Measurements from ENCODE around the gene FGD5. TPM values are rescaled to one million over a fixed set of nuclear protein-coding genes. Genes with fewer than 3 reads are reported as not detected.

Gene FGD5
- total RNA-seq, 1 donor from 2014 or later, result 0.22 TPM

DNA sequence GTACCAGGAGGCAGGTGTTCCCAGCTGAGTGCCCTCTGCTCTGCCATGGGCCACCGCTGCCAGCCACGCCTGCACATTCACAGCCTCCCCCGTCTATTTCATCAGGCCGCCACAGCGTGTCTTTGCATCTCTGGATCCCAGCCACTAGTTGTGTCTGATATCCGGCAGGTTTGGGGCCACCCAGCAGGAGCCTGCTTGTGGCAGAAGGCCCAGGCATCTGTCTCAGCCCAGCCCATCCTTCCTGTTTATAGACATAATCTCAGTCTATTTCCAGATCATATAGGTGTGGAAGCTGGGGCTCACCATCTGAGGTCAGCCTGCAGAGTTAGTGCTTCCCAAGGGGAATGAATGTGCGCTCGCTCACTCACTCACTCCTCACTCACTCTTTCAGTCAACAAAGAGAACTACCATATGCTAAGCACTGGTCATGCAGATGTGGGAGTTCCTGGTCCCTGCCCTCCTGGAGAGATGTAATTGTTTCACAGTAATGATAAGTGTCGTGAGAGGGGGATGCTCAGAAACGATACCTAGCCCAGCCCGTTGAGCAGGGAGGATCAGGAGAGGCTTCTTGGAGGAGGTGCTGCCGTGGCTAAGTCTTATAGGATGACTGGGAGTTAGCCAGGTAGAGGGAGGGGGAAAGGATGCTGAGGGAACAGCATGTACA, 60.6 kb downstream of the FGD5 start:
- no peak overlapping the region for H3K27ac Mint-ChIP-seq (ENCODE audit: unreplicated experiment)
- DNase-seq (ENCODE audit: low spot score), result no peak

DNA sequence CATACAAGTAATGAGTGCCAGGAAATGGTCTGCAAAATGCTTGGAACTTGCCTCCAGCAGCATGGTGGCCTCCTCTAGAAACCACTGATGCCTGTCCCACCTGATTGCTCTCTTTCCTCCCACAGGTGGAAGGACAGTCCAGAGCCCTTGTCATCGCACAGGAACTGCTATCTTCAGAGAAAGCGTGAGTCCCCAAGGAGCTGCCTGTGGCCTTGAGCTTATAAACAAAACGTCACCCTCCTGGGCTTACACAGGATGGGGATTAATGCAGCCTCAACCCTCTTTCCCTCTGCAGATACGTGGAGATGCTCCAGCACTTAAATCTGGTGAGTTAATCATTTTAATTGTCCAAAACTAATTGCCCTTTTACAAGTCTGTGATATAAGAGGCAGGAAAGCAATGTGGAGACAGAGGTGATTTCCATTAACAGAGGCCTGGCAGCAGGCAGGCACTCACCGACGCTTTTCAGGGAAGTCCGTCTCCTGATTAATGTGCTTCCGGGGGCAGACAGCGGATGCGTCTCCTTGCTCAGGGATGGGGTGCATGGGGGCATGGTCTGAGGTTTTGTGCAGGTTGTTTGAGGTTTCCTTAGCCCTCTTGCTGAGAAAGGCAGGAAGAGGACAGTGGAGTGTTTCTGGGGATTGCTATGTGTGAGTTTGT, 61.8 kb downstream of the FGD5 start:
- TF ChIP-seq CTCF (IDR thresholded peaks at IDR 0.05), result no peak
- DNase-seq (ENCODE audit: low spot score), result no peak
- Mint-ChIP-seq H3K9me3 (ENCODE audit: low read depth) (no peaks in the 10 kb centered on the region), H3K4me1 (ENCODE audit: low read depth) (no peaks in the 10 kb centered on the region), H3K27me3 (ENCODE audit: low read depth) (peaks cover 30% of the 10 kb centered on the region), H3K4me3 (ENCODE audit: unreplicated experiment) (no peak overlapping the region), H3K27ac (ENCODE audit: unreplicated experiment) (no peak overlapping the region), H3K36me3 (ENCODE audit: low read depth) (no peaks in the 10 kb centered on the region)

More for the DNA sequence above, 60.6 kb downstream of the FGD5 start:
- Mint-ChIP-seq H3K27me3 (ENCODE audit: low read depth) (peaks cover 30% of the 10 kb centered on the region), H3K9me3 (ENCODE audit: low read depth) (no peaks in the 10 kb centered on the region), H3K4me3 (ENCODE audit: unreplicated experiment) (no peak overlapping the region), H3K36me3 (ENCODE audit: low read depth) (no peaks in the 10 kb centered on the region), H3K4me1 (ENCODE audit: low read depth) (no peaks in the 10 kb centered on the region)
- no peak for TF ChIP-seq CTCF (IDR thresholded peaks at IDR 0.05)

DNA sequence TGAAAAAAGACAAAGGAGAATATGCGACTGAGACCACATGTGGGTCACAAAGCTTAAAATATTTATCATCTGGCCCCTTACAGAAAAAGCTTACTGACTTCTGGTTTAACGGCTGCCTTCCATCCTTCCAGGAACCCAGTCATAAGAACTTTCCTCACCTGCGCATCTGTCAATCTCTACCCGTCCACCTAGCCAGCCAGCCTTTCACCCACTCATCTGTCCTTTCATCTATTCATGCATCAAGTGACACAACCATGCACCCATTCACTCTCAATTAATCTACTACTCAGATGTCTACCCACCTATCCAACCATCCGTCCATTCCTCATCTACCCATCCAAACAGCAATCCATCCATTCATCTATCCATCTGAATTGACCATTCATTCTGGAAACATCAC, 64.5 kb downstream of the FGD5 start:
- no peak overlapping the region for H3K27ac Mint-ChIP-seq (ENCODE audit: unreplicated experiment)
- DNase-seq (ENCODE audit: low spot score), result no peak
- peaks cover 43% of the 10 kb centered on the region for H3K27me3 Mint-ChIP-seq (ENCODE audit: low read depth)
- H3K4me1 Mint-ChIP-seq (ENCODE audit: low read depth), result no peaks in the 10 kb centered on the region
- H3K36me3 Mint-ChIP-seq (ENCODE audit: low read depth), result no peaks in the 10 kb centered on the region
- H3K9me3 Mint-ChIP-seq (ENCODE audit: low read depth), result no peaks in the 10 kb centered on the region
- no peak for TF ChIP-seq CTCF (IDR thresholded peaks at IDR 0.05)
- no peak overlapping the region for H3K4me3 Mint-ChIP-seq (ENCODE audit: unreplicated experiment)

DNA sequence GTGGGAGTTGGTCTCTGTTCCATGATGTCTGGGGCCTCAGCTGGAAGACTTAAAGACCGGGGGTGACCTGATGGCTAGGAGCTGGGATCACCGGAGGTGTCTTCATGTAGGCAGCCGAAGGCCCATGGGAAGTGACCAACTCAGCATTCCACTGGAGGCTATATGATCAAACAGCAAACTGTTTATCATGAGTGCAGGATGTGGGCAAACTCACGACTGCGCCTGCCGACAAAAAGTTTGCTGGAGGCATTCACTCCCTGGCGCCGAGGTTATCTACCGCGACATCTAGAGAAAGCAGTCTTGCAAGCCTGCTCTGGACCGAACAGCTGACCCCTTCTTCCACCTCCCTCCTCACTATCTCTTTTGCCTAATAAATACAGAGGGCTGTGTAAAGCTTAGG, 65.9 kb downstream of the FGD5 start:
- no peaks in the 10 kb centered on the region for H3K36me3 Mint-ChIP-seq (ENCODE audit: low read depth)

DNA sequence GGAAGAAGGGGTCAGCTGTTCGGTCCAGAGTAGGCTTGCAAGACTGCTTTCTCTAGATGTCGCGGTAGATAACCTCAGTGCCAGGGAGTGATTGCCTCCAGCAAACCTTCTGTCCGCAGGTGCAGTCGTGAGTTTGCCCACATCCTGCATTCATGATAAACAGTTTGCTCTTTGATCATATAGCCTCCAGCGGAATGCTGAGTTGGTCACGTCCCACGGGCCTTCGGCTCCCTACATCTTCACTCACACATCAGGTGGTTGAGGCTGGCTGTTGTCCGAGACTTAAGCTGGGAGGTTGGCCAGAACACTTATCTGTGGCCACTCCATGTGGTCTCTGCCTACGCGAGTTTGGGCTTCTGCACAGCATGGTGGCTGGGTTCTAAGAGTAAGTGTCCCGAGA, 66.5 kb downstream of the FGD5 start:
- Mint-ChIP-seq H3K27ac (ENCODE audit: unreplicated experiment) (no peak overlapping the region), H3K27me3 (ENCODE audit: low read depth) (peaks cover 53% of the 10 kb centered on the region), H3K9me3 (ENCODE audit: low read depth) (no peaks in the 10 kb centered on the region), H3K4me1 (ENCODE audit: low read depth) (no peaks in the 10 kb centered on the region), H3K36me3 (ENCODE audit: low read depth) (no peaks in the 10 kb centered on the region), H3K4me3 (ENCODE audit: unreplicated experiment) (no peak overlapping the region)
- TF ChIP-seq CTCF (IDR thresholded peaks at IDR 0.05), result no peak
- DNase-seq (ENCODE audit: low spot score), result no peak

More for the DNA sequence above, 65.9 kb downstream of the FGD5 start:
- peaks cover 47% of the 10 kb centered on the region for H3K27me3 Mint-ChIP-seq (ENCODE audit: low read depth)
- no peak for DNase-seq (ENCODE audit: low spot score)
- H3K4me1 Mint-ChIP-seq (ENCODE audit: low read depth), result no peaks in the 10 kb centered on the region
- no peak overlapping the region for H3K27ac Mint-ChIP-seq (ENCODE audit: unreplicated experiment)
- H3K9me3 Mint-ChIP-seq (ENCODE audit: low read depth), result no peaks in the 10 kb centered on the region
- no peak overlapping the region for H3K4me3 Mint-ChIP-seq (ENCODE audit: unreplicated experiment)
- TF ChIP-seq CTCF (IDR thresholded peaks at IDR 0.05), result no peak
